Activated T-helper 1 cell treated with anti-CD3 and anti-CD28 coated beads, Interleukin-12 subunit alpha, Interleukin-12 subunit beta, Interleukin-2, Interleukin-4 antibody, amounts not matched to agents 30 ng/mL and 10 ng/mL and 1 ng/mL, durations not matched to agents 14 hours and 24 hours and 36 hours (primary cell): Measurements from ENCODE around the gene ZFYVE16. TPM values are rescaled to one million over a fixed set of nuclear protein-coding genes. Genes with fewer than 3 reads are reported as not detected.
"Not testable (repeated sequence)": the region's sequence is repeated elsewhere in the genome, so short reads cannot be mapped to it uniquely, and the experiment has no call there.

Experiments used
- DNase-seq: peaks from one replicate; pipeline ENCODE4 v3.0.0; 2021; ENCODE audit warnings: low spot score
- H3K27ac Mint-ChIP-seq: one replicate; pipeline ENCODE4 v1.8.0; 2021; ENCODE audit warnings: mild to moderate bottlenecking, mixed read lengths
- H3K27me3 Mint-ChIP-seq: one replicate; pipeline ENCODE4 v1.8.0; 2022; ENCODE audit warnings: mild to moderate bottlenecking, moderate library complexity, mixed read lengths; ENCODE audit not compliant: insufficient read depth
- H3K36me3 Mint-ChIP-seq: one replicate; pipeline ENCODE4 v1.8.0; 2021; ENCODE audit warnings: low read depth, mixed read lengths
- H3K4me1 Mint-ChIP-seq: one replicate; pipeline ENCODE4 v1.8.0; 2021; ENCODE audit warnings: low read depth, mixed read lengths
- H3K4me3 Mint-ChIP-seq: one replicate; pipeline ENCODE4 v1.8.0; 2021; ENCODE audit warnings: mild to moderate bottlenecking, moderate library complexity, mixed read lengths
- H3K9me3 Mint-ChIP-seq: one replicate; pipeline ENCODE4 v1.8.0; 2021; ENCODE audit warnings: mixed read lengths
- intact Hi-C: fragments of 100-400 bp; cut with micrococcal nuclease; formaldehyde crosslinking; loops from one replicate; pipeline ENCODE4 v1.15.1; 2024
- total RNA-seq: library from RNA; stranded (reverse); gene quantifications from 2 replicates; pipeline ENCODE4 v1.2.3, GENCODE V29; 2022

The ZFYVE16 gene
- total RNA-seq, 1 donor from 2014 or later: 10.3 TPM

- no peaks in the 10 kb centered on the region for H3K27me3 Mint-ChIP-seq
These were observed 27.6 kb downstream of the ZFYVE16 start for GRCh38 chr5:80435476-80435875.

GRCh38 chr5:80437326-80437725 lies 29.5 kb downstream of the ZFYVE16 start:
- Mint-ChIP-seq H3K27ac (no peak overlapping the region), H3K27me3 (no peaks in the 10 kb centered on the region), H3K4me3 (no peak overlapping the region), H3K9me3 (no peaks in the 10 kb centered on the region), H3K36me3 (peaks cover 21% of the 10 kb centered on the region), H3K4me1 (no peaks in the 10 kb centered on the region)
- DNase-seq: no peak
- intact Hi-C loops: no loop called here

More at GRCh38 chr5:80435476-80435875, 27.6 kb downstream of the ZFYVE16 start:
- Mint-ChIP-seq H3K4me1 (no peaks in the 10 kb centered on the region), H3K9me3 (peaks cover 6% of the 10 kb centered on the region), H3K4me3 (no peak overlapping the region), H3K27ac (no peak overlapping the region), H3K36me3 (peaks cover 21% of the 10 kb centered on the region)
- intact Hi-C loops: no loop called here
- DNase-seq: no peak

GRCh38 chr5:80438739-80439138 lies 30.9 kb downstream of the ZFYVE16 start:
- Mint-ChIP-seq H3K27ac (no peak overlapping the region), H3K27me3 (no peaks in the 10 kb centered on the region), H3K4me1 (no peaks in the 10 kb centered on the region), H3K4me3 (no peak overlapping the region), H3K36me3 (peaks cover 21% of the 10 kb centered on the region), H3K9me3 (no peaks in the 10 kb centered on the region)
- intact Hi-C loops: no loop called here
- DNase-seq: no peak

- Mint-ChIP-seq H3K36me3 (peaks cover 21% of the 10 kb centered on the region), H3K27ac (no peak overlapping the region)
- intact Hi-C loops: no loop called here
These were observed 31.3 kb downstream of the ZFYVE16 start for GRCh38 chr5:80439213-80439612.

GRCh38 chr5:80442742-80443141 lies 34.9 kb downstream of the ZFYVE16 start:
- intact Hi-C loops: no loop called here
- Mint-ChIP-seq H3K4me1 (peaks cover 1% of the 10 kb centered on the region), H3K27ac (no peak overlapping the region)

More at GRCh38 chr5:80439213-80439612, 31.3 kb downstream of the ZFYVE16 start:
- H3K9me3 Mint-ChIP-seq: no peaks in the 10 kb centered on the region
- DNase-seq: no peak
- H3K4me3 Mint-ChIP-seq: no peak overlapping the region
- no peaks in the 10 kb centered on the region for H3K4me1 Mint-ChIP-seq
- H3K27me3 Mint-ChIP-seq: no peaks in the 10 kb centered on the region

GRCh38 chr5:80453366-80453765 lies 45.5 kb downstream of the ZFYVE16 start:
- H3K9me3 Mint-ChIP-seq: no peaks in the 10 kb centered on the region
- no peak overlapping the region for H3K27ac Mint-ChIP-seq
- DNase-seq: no peak
- intact Hi-C loops: no loop called here
- no peaks in the 10 kb centered on the region for H3K4me1 Mint-ChIP-seq
- peaks cover 10% of the 10 kb centered on the region for H3K36me3 Mint-ChIP-seq
- no peaks in the 10 kb centered on the region for H3K27me3 Mint-ChIP-seq
- H3K4me3 Mint-ChIP-seq: no peak overlapping the region

More at GRCh38 chr5:80442742-80443141, 34.9 kb downstream of the ZFYVE16 start:
- peaks cover 10% of the 10 kb centered on the region for H3K36me3 Mint-ChIP-seq
- H3K4me3 Mint-ChIP-seq: no peak overlapping the region
- H3K27me3 Mint-ChIP-seq: no peaks in the 10 kb centered on the region
- DNase-seq: no peak
- H3K9me3 Mint-ChIP-seq: no peaks in the 10 kb centered on the region

- Mint-ChIP-seq H3K27me3 (no peaks in the 10 kb centered on the region), H3K27ac (no peak overlapping the region), H3K9me3 (peaks cover 25% of the 10 kb centered on the region), H3K36me3 (peaks cover 18% of the 10 kb centered on the region), H3K4me1 (no peaks in the 10 kb centered on the region), H3K4me3 (no peak overlapping the region)
- DNase-seq: no peak
- intact Hi-C loops: no loop called here
These were observed 55.4 kb downstream of the ZFYVE16 start for GRCh38 chr5:80463269-80463668.

GRCh38 chr5:80466669-80467485 lies 59.0 kb downstream of the ZFYVE16 start:
- no peak overlapping the region for H3K4me3 Mint-ChIP-seq
- no peaks in the 10 kb centered on the region for H3K27me3 Mint-ChIP-seq
- peaks cover 22% of the 10 kb centered on the region for H3K36me3 Mint-ChIP-seq
- peaks cover 36% of the 10 kb centered on the region for H3K9me3 Mint-ChIP-seq
- intact Hi-C loops: no loop called here
- no peak overlapping the region for H3K27ac Mint-ChIP-seq
- no peak for DNase-seq
- no peaks in the 10 kb centered on the region for H3K4me1 Mint-ChIP-seq

GRCh38 chr5:80468131-80468530 lies 60.3 kb downstream of the ZFYVE16 start:
- peaks cover 28% of the 10 kb centered on the region for H3K9me3 Mint-ChIP-seq
- H3K27me3 Mint-ChIP-seq: no peaks in the 10 kb centered on the region
- intact Hi-C loops: no loop called here
- no peak overlapping the region for H3K4me3 Mint-ChIP-seq
- no peaks in the 10 kb centered on the region for H3K4me1 Mint-ChIP-seq
- DNase-seq: no peak
- no peak overlapping the region for H3K27ac Mint-ChIP-seq
- peaks cover 14% of the 10 kb centered on the region for H3K36me3 Mint-ChIP-seq

- H3K27me3 Mint-ChIP-seq, intact Hi-C loops, DNase-seq, H3K4me3 Mint-ChIP-seq, H3K27ac Mint-ChIP-seq, H3K4me1 Mint-ChIP-seq: not testable (repeated sequence)
- Mint-ChIP-seq H3K9me3 (peaks cover 14% of the 10 kb centered on the region), H3K36me3 (peaks cover 15% of the 10 kb centered on the region)
These were observed 62.8 kb downstream of the ZFYVE16 start for GRCh38 chr5:80470631-80471030.

- H3K27me3 Mint-ChIP-seq: no peaks in the 10 kb centered on the region
- no peak for DNase-seq
- H3K9me3 Mint-ChIP-seq: peaks cover 14% of the 10 kb centered on the region
- no peak overlapping the region for H3K27ac Mint-ChIP-seq
- no peaks in the 10 kb centered on the region for H3K4me1 Mint-ChIP-seq
- H3K36me3 Mint-ChIP-seq: peaks cover 11% of the 10 kb centered on the region
- intact Hi-C loops: no loop called here
- no peak overlapping the region for H3K4me3 Mint-ChIP-seq
These were observed 67.1 kb downstream of the ZFYVE16 start for GRCh38 chr5:80474929-80475328.

- intact Hi-C loops: loop anchor here (2.0 to 5.0 kb wide), 3 partner anchors 72 to 823 kb away; partner anchors contain the start of genes ZCCHC9 and ZFYVE16
- peaks cover 2% of the 10 kb centered on the region for H3K27me3 Mint-ChIP-seq
- H3K9me3 Mint-ChIP-seq: no peaks in the 10 kb centered on the region
- no peak overlapping the region for H3K27ac Mint-ChIP-seq
- no peak overlapping the region for H3K4me3 Mint-ChIP-seq
- peaks cover 6% of the 10 kb centered on the region for H3K4me1 Mint-ChIP-seq
- no peak for DNase-seq
- no peaks in the 10 kb centered on the region for H3K36me3 Mint-ChIP-seq
These were observed 71.8 kb downstream of the ZFYVE16 start for GRCh38 chr5:80479713-80480112.

GRCh38 chr5:80480354-80480753 lies 72.5 kb downstream of the ZFYVE16 start:
- Mint-ChIP-seq H3K4me3 (no peak overlapping the region), H3K27me3 (peaks cover 2% of the 10 kb centered on the region), H3K9me3 (no peaks in the 10 kb centered on the region), H3K36me3 (no peaks in the 10 kb centered on the region), H3K4me1 (peaks cover 6% of the 10 kb centered on the region), H3K27ac (no peak overlapping the region)
- no peak for DNase-seq
- intact Hi-C loops: loop anchor here (2.0 to 5.0 kb wide), 3 partner anchors 73 to 822 kb away; partner anchors contain the start of genes ZCCHC9 and ZFYVE16
